ENCODE results near the gene CD164L2.

DNA sequence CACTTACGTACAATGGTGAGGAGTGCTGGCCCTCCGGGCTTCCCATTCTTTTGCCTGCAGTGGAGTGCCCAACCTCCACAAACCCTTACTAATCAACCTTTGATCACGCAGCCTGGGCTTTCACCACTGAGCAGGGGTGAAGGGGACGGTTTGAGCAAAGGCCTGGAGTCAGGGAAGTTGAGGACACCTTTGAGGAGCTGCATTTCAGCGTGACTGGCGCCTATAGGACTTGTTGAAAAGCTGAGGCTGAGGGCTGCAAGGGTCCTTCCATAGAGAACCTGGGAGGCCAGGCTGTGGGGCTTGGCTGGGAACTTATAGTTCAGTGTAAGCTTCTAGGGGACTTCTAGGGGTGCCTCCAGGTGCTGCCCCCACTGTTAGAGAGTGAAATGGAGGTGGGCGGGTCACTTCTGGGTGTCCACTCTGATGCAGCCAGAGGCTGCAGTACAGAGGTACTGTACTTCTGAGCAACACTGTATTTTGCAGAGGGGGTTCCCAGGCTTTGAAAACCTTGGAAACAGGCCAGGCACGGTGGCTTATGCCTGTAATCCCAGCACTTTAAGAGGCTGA is 31.5 kb downstream of the CD164L2 start:
- TF ChIP-seq EZH2phosphoT487 (conservative IDR thresholded peaks at IDR 0.05; ENCODE audit: low read length) (no peak), CTCF (IDR thresholded peaks at IDR 0.05; ENCODE audit: insufficient read depth, low read length, poor library complexity, severe bottlenecking) (no peak)

All from SU-DHL-6 (cell line).